Mesenchymal stem cell (in vitro differentiated cells and primary cell): Measurements from ENCODE around the gene PEF1.

Experiments used
- DNase-seq: peaks from one replicate; pipeline ENCODE4 v3.0.0-alpha.2; 2013
- H2AFZ ChIP-seq: one replicate; pipeline ENCODE4 v1.6.1; 2013; ENCODE audit warnings: low read depth, mild to moderate bottlenecking, control low read depth, inconsistent platforms, low read length, moderate library complexity
- H2AK5ac ChIP-seq: 2 replicates; pipeline ENCODE4 v1.6.1; 2013; ENCODE audit warnings: low read length, moderate library complexity, mild to moderate bottlenecking, inconsistent platforms; ENCODE audit not compliant: severe bottlenecking
- H2BK120ac ChIP-seq: one replicate; pipeline ENCODE4 v1.6.1; 2013; ENCODE audit warnings: low read depth, mild to moderate bottlenecking, inconsistent platforms, low read length, moderate library complexity
- H2BK12ac ChIP-seq, 2 experiments: one replicate each; pipeline ENCODE4 v1.6.1; 2013; ENCODE audit warnings: inconsistent platforms in 2 of 2, low read length in 2 of 2, mild to moderate bottlenecking in 2 of 2, moderate library complexity in 2 of 2, control low read depth in 1 of 2
- H2BK15ac ChIP-seq: one replicate; pipeline ENCODE4 v1.6.1; 2013; ENCODE audit warnings: mild to moderate bottlenecking, low read depth, inconsistent platforms; ENCODE audit not compliant: poor library complexity, severe bottlenecking
- H2BK5ac ChIP-seq: 2 replicates; pipeline ENCODE4 v1.6.1; 2013; ENCODE audit warnings: low read depth, mild to moderate bottlenecking, low read length, control low read depth, inconsistent platforms; ENCODE audit not compliant: poor library complexity, severe bottlenecking
- H3K14ac ChIP-seq, 2 experiments: one replicate each; pipeline ENCODE4 v1.6.1; 2013; ENCODE audit warnings: inconsistent platforms in 2 of 2, low read length in 2 of 2, control low read depth in 1 of 2, mild to moderate bottlenecking in 1 of 2, moderate library complexity in 1 of 2
- H3K18ac ChIP-seq, 2 experiments: one replicate each; pipeline ENCODE4 v1.6.1; 2013; ENCODE audit warnings: inconsistent platforms in 2 of 2, low read length in 2 of 2, control low read depth in 1 of 2, low read depth in 1 of 2, mild to moderate bottlenecking in 1 of 2
- H3K23ac ChIP-seq, 2 experiments: one replicate each; pipeline ENCODE4 v1.6.1; 2013; ENCODE audit warnings: inconsistent platforms in 2 of 2, low read length in 2 of 2, mild to moderate bottlenecking in 2 of 2, moderate library complexity in 2 of 2, control low read depth in 1 of 2
- H3K27ac ChIP-seq: 2 replicates; pipeline ENCODE4 v1.5.1; 2013; ENCODE audit warnings: mild to moderate bottlenecking, moderate library complexity, low read length, control low read depth, inconsistent platforms; ENCODE audit not compliant: poor library complexity, severe bottlenecking
- H3K27me3 ChIP-seq, 2 experiments: 2 replicates each; pipeline versions ENCODE4 v1.6.1 to v1.7.0; 2013; ENCODE audit warnings: low read length in 2 of 2, mild to moderate bottlenecking in 2 of 2, moderate library complexity in 2 of 2, control low read depth in 1 of 2, inconsistent platforms in 1 of 2; ENCODE audit not compliant: control insufficient read depth in 1 of 2, insufficient read depth in 1 of 2
- H3K36me3 ChIP-seq, 2 experiments: 2 replicates each; pipeline versions ENCODE4 v1.6.1 to v1.7.0; 2013; ENCODE audit warnings: low read length in 2 of 2, control low read depth in 1 of 2, inconsistent platforms in 1 of 2, low read depth in 1 of 2, mild to moderate bottlenecking in 1 of 2; ENCODE audit not compliant: insufficient read depth in 2 of 2, control insufficient read depth in 1 of 2
- H3K4ac ChIP-seq, 2 experiments: one replicate each; pipeline ENCODE4 v1.6.1; 2013; ENCODE audit warnings: inconsistent platforms in 2 of 2, low read length in 2 of 2, mild to moderate bottlenecking in 2 of 2, moderate library complexity in 2 of 2, control low read depth in 1 of 2, low read depth in 1 of 2
- H3K4me1 ChIP-seq: 2 replicates; pipeline ENCODE4 v1.6.1; 2013; ENCODE audit warnings: low read depth, low read length, control low read depth; ENCODE audit not compliant: control insufficient read depth, insufficient read depth
- H3K4me2 ChIP-seq: 2 replicates; pipeline ENCODE4 v1.6.1; 2013; ENCODE audit warnings: low read length, mild to moderate bottlenecking, inconsistent platforms; ENCODE audit not compliant: poor library complexity, severe bottlenecking
- H3K4me3 ChIP-seq, 2 experiments: 2 replicates each; pipeline versions ENCODE4 v1.5.1 to v1.7.0; 2013; ENCODE audit warnings: low read length in 2 of 2, mild to moderate bottlenecking in 2 of 2, control low read depth in 1 of 2, low read depth in 1 of 2; ENCODE audit not compliant: insufficient read depth in 1 of 2
- H3K79me1 ChIP-seq: replicated peaks from 2 replicates; pipeline ENCODE4 v1.6.1; 2013; ENCODE audit warnings: mild to moderate bottlenecking, control low read depth, low read length, inconsistent platforms; ENCODE audit not compliant: poor library complexity, severe bottlenecking
- H3K9ac ChIP-seq: 2 replicates; pipeline ENCODE4 v1.7.0; 2013; ENCODE audit warnings: mild to moderate bottlenecking, low read length, moderate library complexity
- H3K9me3 ChIP-seq: 2 replicates; pipeline ENCODE4 v1.7.0; 2013; ENCODE audit warnings: mild to moderate bottlenecking, low read length; ENCODE audit not compliant: control insufficient read depth
- H4K8ac ChIP-seq: one replicate; pipeline ENCODE4 v1.6.1; 2013; ENCODE audit warnings: inconsistent platforms, mild to moderate bottlenecking, low read length, moderate library complexity
- H4K91ac ChIP-seq: one replicate; pipeline ENCODE4 v1.6.1; 2013; ENCODE audit warnings: mild to moderate bottlenecking, low read length, inconsistent platforms
- WGBS: methylation state at CpG from one replicate; pipeline ENCODE4 v1.1.7; 2013; ENCODE audit warnings: mixed read lengths; 5-methylcytosine and 5-hydroxymethylcytosine counted together

The PEF1 gene

DNA sequence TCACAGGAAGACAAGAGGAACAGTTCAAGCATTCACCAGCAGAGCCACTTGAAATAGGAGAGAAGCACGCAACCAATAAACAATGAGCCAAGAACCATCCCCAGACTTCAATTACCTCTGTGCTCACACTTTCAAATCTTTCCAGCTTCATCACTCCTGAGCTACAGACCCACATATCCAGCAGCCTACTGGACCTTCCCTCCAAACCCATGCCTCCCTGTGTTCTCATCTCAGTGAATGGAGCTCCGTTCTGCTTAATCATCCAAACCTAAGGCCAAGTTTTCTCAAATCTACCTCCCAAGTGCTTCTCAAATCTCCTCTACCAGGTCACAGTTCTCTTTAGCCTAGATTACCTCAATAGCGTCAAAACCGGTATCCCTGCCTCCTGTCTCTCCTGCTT, 3.7 kb downstream of the PEF1 start:
- H2BK15ac ChIP-seq, result no peak overlapping the region
- H2AK5ac ChIP-seq, result no peak overlapping the region
- H3K4me2 ChIP-seq, result no peak overlapping the region
- H2AFZ ChIP-seq, result no peak overlapping the region
- no peak overlapping the region for H2BK5ac ChIP-seq
- no peak overlapping the region for H2BK120ac ChIP-seq
- 87% methylated on average over 4 of the region's 4 CpGs for WGBS
- DNase-seq, result no peak
- H3K4me3 ChIP-seq, result no peak overlapping the region
- no peak overlapping the region for H4K8ac ChIP-seq
- H3K9ac ChIP-seq, result no peak overlapping the region
- H3K23ac ChIP-seq, result no peak overlapping the region
- no peak overlapping the region for H3K4ac ChIP-seq
- H4K91ac ChIP-seq, result no peak overlapping the region
- no peak overlapping the region for H2BK12ac ChIP-seq
- no peak overlapping the region for H3K27ac ChIP-seq
- H3K14ac ChIP-seq, result no peak overlapping the region
- peaks cover 5% of the 10 kb centered on the region in 2 experiments for H3K36me3 ChIP-seq
- H3K9me3 ChIP-seq, result no peaks in the 10 kb centered on the region
- H3K27me3 ChIP-seq, result no peaks in the 10 kb centered on the region
- peaks cover 15% of the 10 kb centered on the region for H3K4me1 ChIP-seq
- no peak overlapping the region for H3K18ac ChIP-seq
- peaks cover 32% of the 10 kb centered on the region for H3K79me1 ChIP-seq

- Histone ChIP-seq H4K91ac (no peak overlapping the region), H2BK5ac (no peak overlapping the region), H2AFZ (no peak overlapping the region), H2AK5ac (no peak overlapping the region), H3K27ac (no peak overlapping the region), H3K27me3 (no peaks in the 10 kb centered on the region), H3K18ac (no peak overlapping the region), H3K79me1 (peaks cover 36% of the 10 kb centered on the region), H3K23ac (no peak overlapping the region), H2BK15ac (no peak overlapping the region), H2BK12ac (no peak overlapping the region), H3K9ac (peak overlapping the region; percentile 34), H3K36me3 (peaks cover 5 to 9% of the 10 kb centered on the region in 2 experiments), H3K4ac (no peak overlapping the region), H3K14ac (no peak overlapping the region), H4K8ac (no peak overlapping the region), H3K4me1 (peaks cover 12% of the 10 kb centered on the region), H3K4me2 (no peak overlapping the region), H3K4me3 (no peak overlapping the region), H3K9me3 (no peaks in the 10 kb centered on the region), H2BK120ac (no peak overlapping the region)
- DNase-seq, result no peak
Measured at GRCh38 chr1:31640179-31640578, 4.5 kb downstream of the PEF1 start.

GRCh38 chr1:31639543-31639942, 5.1 kb downstream of the PEF1 start:
- Histone ChIP-seq H2AK5ac (no peak overlapping the region), H4K91ac (no peak overlapping the region), H3K27ac (no peak overlapping the region), H3K27me3 (no peaks in the 10 kb centered on the region), H4K8ac (no peak overlapping the region), H2BK15ac (no peak overlapping the region), H3K4me3 (no peak overlapping the region), H3K9me3 (no peaks in the 10 kb centered on the region), H3K4me1 (peaks cover 12% of the 10 kb centered on the region), H3K36me3 (peaks cover 10 to 12% of the 10 kb centered on the region in 2 experiments), H2BK120ac (no peak overlapping the region), H3K18ac (no peak overlapping the region), H2BK12ac (peak overlapping the region in 1 of 2 experiments; percentile 49), H2AFZ (no peak overlapping the region), H3K79me1 (peaks cover 42% of the 10 kb centered on the region), H3K4me2 (no peak overlapping the region), H3K14ac (no peak overlapping the region), H2BK5ac (no peak overlapping the region), H3K23ac (no peak overlapping the region), H3K4ac (no peak overlapping the region), H3K9ac (peak overlapping the region; percentile 34)
- peak; percentile 93 for DNase-seq
- WGBS, result 36% methylated on average over 5 of the region's 5 CpGs

GRCh38 chr1:31637915-31638673, 6.6 kb downstream of the PEF1 start:
- DNase-seq, result no peak
- Histone ChIP-seq H3K27ac (no peak overlapping the region), H2BK120ac (no peak overlapping the region), H3K9ac (no peak overlapping the region), H2AFZ (no peak overlapping the region), H3K18ac (no peak overlapping the region), H2BK5ac (no peak overlapping the region), H3K23ac (no peak overlapping the region), H3K4me2 (no peak overlapping the region), H2BK15ac (peak overlapping the region; percentile 12), H3K79me1 (peaks cover 42% of the 10 kb centered on the region), H4K8ac (no peak overlapping the region), H3K27me3 (no peaks in the 10 kb centered on the region), H4K91ac (no peak overlapping the region), H2BK12ac (no peak overlapping the region), H2AK5ac (no peak overlapping the region), H3K36me3 (peaks cover 13 to 20% of the 10 kb centered on the region in 2 experiments), H3K14ac (no peak overlapping the region), H3K4me1 (peaks cover 9% of the 10 kb centered on the region), H3K4me3 (no peak overlapping the region), H3K4ac (no peak overlapping the region), H3K9me3 (no peaks in the 10 kb centered on the region)
- WGBS, result 86% methylated on average over 4 of the region's 5 CpGs
